ENCODE data around the gene ZNF18. TPM values are rescaled to one million over a fixed set of nuclear protein-coding genes. Genes with fewer than 3 reads are reported as not detected.
A peak's percentile ranks its signal among the peaks of the same experiment; 100 is the strongest.
"Not testable (repeated sequence)": the region's sequence is repeated elsewhere in the genome, so short reads cannot be mapped to it uniquely, and the experiment has no call there.

ZNF18 gene
- total RNA-seq, 1 donor from 2014 or later = 11.0 TPM

- Mint-ChIP-seq H3K9me3 (ENCODE audit: unreplicated experiment) (no peaks in the 10 kb centered on the region), H3K4me3 (ENCODE audit: unreplicated experiment) (no peak overlapping the region), H3K4me1 (ENCODE audit: unreplicated experiment) (peaks cover 6% of the 10 kb centered on the region), H3K27me3 (ENCODE audit: unreplicated experiment) (no peaks in the 10 kb centered on the region), H3K27ac (ENCODE audit: unreplicated experiment) (no peak overlapping the region), H3K36me3 (ENCODE audit: unreplicated experiment) (peaks cover 55% of the 10 kb centered on the region)
- TF ChIP-seq, protein P1, sequence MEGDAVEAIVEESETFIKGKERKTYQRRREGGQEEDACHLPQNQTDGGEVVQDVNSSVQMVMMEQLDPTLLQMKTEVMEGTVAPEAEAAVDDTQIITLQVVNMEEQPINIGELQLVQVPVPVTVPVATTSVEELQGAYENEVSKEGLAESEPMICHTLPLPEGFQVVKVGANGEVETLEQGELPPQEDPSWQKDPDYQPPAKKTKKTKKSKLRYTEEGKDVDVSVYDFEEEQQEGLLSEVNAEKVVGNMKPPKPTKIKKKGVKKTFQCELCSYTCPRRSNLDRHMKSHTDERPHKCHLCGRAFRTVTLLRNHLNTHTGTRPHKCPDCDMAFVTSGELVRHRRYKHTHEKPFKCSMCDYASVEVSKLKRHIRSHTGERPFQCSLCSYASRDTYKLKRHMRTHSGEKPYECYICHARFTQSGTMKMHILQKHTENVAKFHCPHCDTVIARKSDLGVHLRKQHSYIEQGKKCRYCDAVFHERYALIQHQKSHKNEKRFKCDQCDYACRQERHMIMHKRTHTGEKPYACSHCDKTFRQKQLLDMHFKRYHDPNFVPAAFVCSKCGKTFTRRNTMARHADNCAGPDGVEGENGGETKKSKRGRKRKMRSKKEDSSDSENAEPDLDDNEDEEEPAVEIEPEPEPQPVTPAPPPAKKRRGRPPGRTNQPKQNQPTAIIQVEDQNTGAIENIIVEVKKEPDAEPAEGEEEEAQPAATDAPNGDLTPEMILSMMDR (IDR thresholded peaks at IDR 0.05) = no peak
- no peak for DNase-seq (ENCODE audit: extremely low spot score, unreplicated experiment)
Observed at GRCh38 chr17:11979795-11980194, 17.5 kb downstream of the ZNF18 start.

DNA sequence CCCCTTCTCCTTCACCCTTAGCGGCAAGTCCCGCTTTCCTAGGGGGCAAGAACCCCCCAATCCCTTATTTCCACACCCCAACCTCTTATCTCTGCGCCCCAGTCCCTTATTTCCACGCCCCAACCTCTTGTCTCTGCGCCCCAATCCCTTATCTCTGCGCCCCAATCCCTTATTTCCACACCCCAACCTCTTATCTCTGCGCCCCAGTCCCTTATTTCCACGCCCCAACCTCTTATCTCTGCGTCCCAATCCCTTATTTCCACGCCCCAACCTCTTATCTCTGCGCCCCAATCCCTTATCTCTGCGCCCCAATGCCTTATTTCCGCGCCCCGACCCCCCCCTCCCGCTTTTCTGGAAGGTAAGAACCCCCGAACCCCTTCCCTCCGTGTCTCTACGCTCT lies 24.5 kb downstream of the ZNF18 start:
- H3K4me1 Mint-ChIP-seq (ENCODE audit: unreplicated experiment); H3K4me3 Mint-ChIP-seq (ENCODE audit: unreplicated experiment); H3K27me3 Mint-ChIP-seq (ENCODE audit: unreplicated experiment); DNase-seq (ENCODE audit: extremely low spot score, unreplicated experiment); H3K27ac Mint-ChIP-seq (ENCODE audit: unreplicated experiment): not testable (repeated sequence)
- H3K36me3 Mint-ChIP-seq (ENCODE audit: unreplicated experiment) = peaks cover 33% of the 10 kb centered on the region
- peaks cover 13% of the 10 kb centered on the region for H3K9me3 Mint-ChIP-seq (ENCODE audit: unreplicated experiment)

- no peaks in the 10 kb centered on the region for H3K27me3 Mint-ChIP-seq (ENCODE audit: unreplicated experiment)
- peaks cover 40% of the 10 kb centered on the region for H3K36me3 Mint-ChIP-seq (ENCODE audit: unreplicated experiment)
- DNase-seq (ENCODE audit: extremely low spot score, unreplicated experiment) = no peak
- peaks cover 5% of the 10 kb centered on the region for H3K4me1 Mint-ChIP-seq (ENCODE audit: unreplicated experiment)
- H3K9me3 Mint-ChIP-seq (ENCODE audit: unreplicated experiment) = peaks cover 31% of the 10 kb centered on the region
- no peak overlapping the region for H3K4me3 Mint-ChIP-seq (ENCODE audit: unreplicated experiment)
- TF ChIP-seq, protein P1 (IDR thresholded peaks at IDR 0.05) = no peak
- no peak overlapping the region for H3K27ac Mint-ChIP-seq (ENCODE audit: unreplicated experiment)
Observed at GRCh38 chr17:11969565-11969964, 27.7 kb downstream of the ZNF18 start.

GRCh38 chr17:11954936-11955335 lies 42.3 kb downstream of the ZNF18 start:
- Mint-ChIP-seq H3K36me3 (ENCODE audit: unreplicated experiment) (peaks cover 40% of the 10 kb centered on the region), H3K27ac (ENCODE audit: unreplicated experiment) (no peak overlapping the region), H3K9me3 (ENCODE audit: unreplicated experiment) (peaks cover 20% of the 10 kb centered on the region), H3K4me3 (ENCODE audit: unreplicated experiment) (no peak overlapping the region), H3K27me3 (ENCODE audit: unreplicated experiment) (no peaks in the 10 kb centered on the region), H3K4me1 (ENCODE audit: unreplicated experiment) (no peaks in the 10 kb centered on the region)
- TF ChIP-seq, protein P1 (IDR thresholded peaks at IDR 0.05) = no peak
- DNase-seq (ENCODE audit: extremely low spot score, unreplicated experiment) = peak; percentile 19

GRCh38 chr17:11953924-11954323 lies 43.4 kb downstream of the ZNF18 start:
- H3K4me1 Mint-ChIP-seq (ENCODE audit: unreplicated experiment) = no peaks in the 10 kb centered on the region
- H3K4me3 Mint-ChIP-seq (ENCODE audit: unreplicated experiment) = no peak overlapping the region
- peaks cover 40% of the 10 kb centered on the region for H3K36me3 Mint-ChIP-seq (ENCODE audit: unreplicated experiment)
- H3K9me3 Mint-ChIP-seq (ENCODE audit: unreplicated experiment) = peaks cover 20% of the 10 kb centered on the region
- H3K27me3 Mint-ChIP-seq (ENCODE audit: unreplicated experiment) = no peaks in the 10 kb centered on the region
- H3K27ac Mint-ChIP-seq (ENCODE audit: unreplicated experiment) = no peak overlapping the region
- no peak for DNase-seq (ENCODE audit: extremely low spot score, unreplicated experiment)
- TF ChIP-seq, protein P1 (IDR thresholded peaks at IDR 0.05) = no peak

- no peak for DNase-seq (ENCODE audit: extremely low spot score, unreplicated experiment)
- Mint-ChIP-seq H3K27ac (ENCODE audit: unreplicated experiment) (no peak overlapping the region), H3K36me3 (ENCODE audit: unreplicated experiment) (peaks cover 31% of the 10 kb centered on the region), H3K9me3 (ENCODE audit: unreplicated experiment) (peaks cover 16% of the 10 kb centered on the region), H3K4me1 (ENCODE audit: unreplicated experiment) (no peaks in the 10 kb centered on the region), H3K4me3 (ENCODE audit: unreplicated experiment) (no peak overlapping the region), H3K27me3 (ENCODE audit: unreplicated experiment) (no peaks in the 10 kb centered on the region)
- TF ChIP-seq, protein P1 (IDR thresholded peaks at IDR 0.05) = no peak
Observed at GRCh38 chr17:11952610-11953009, 44.7 kb downstream of the ZNF18 start.

Measured in osteocyte (in vitro differentiated cells).